Adipocyte (in vitro differentiated cells): ENCODE results near the gene PLA2G15.
A peak's percentile ranks its signal among the peaks of the same experiment; 100 is the strongest.

Experiments
- DNase-seq: peaks from one replicate; pipeline ENCODE4 v3.0.0-alpha.2; 2015; ENCODE audit warnings: low read depth
- H3K27me3 ChIP-seq: replicated peaks from 2 replicates; pipeline ENCODE4 v1.7.0; 2013; ENCODE audit warnings: mild to moderate bottlenecking, low read length, moderate library complexity; ENCODE audit not compliant: control insufficient read depth, insufficient read depth
- H3K36me3 ChIP-seq: 2 replicates; pipeline ENCODE4 v1.7.0; 2013; ENCODE audit warnings: low read length, mild to moderate bottlenecking, moderate library complexity; ENCODE audit not compliant: control insufficient read depth, insufficient read depth, severe bottlenecking
- H3K4me1 ChIP-seq: 2 replicates; pipeline ENCODE4 v1.7.0; 2013; ENCODE audit warnings: mild to moderate bottlenecking, low read length, moderate library complexity; ENCODE audit not compliant: control insufficient read depth, insufficient read depth
- H3K4me3 ChIP-seq: 2 replicates; pipeline ENCODE4 v1.7.0; 2013; ENCODE audit warnings: mild to moderate bottlenecking, low read length, moderate library complexity
- H3K9ac ChIP-seq: 2 replicates; pipeline ENCODE4 v1.7.0; 2013; ENCODE audit warnings: mild to moderate bottlenecking, low read length, moderate library complexity
- H3K9me3 ChIP-seq: 2 replicates; pipeline ENCODE4 v1.7.0; 2013; ENCODE audit warnings: mild to moderate bottlenecking, low read length, moderate library complexity; ENCODE audit not compliant: control insufficient read depth

The PLA2G15 gene

GRCh38 chr16:68242926-68243858 is 2.0 kb upstream of the PLA2G15 start:
- no peak for DNase-seq
- H3K4me3 ChIP-seq, result no peak overlapping the region
- peaks cover 23% of the 10 kb centered on the region for H3K4me1 ChIP-seq
- H3K27me3 ChIP-seq, result no peaks in the 10 kb centered on the region
- no peaks in the 10 kb centered on the region for H3K9me3 ChIP-seq
- H3K9ac ChIP-seq, result no peak overlapping the region
- H3K36me3 ChIP-seq, result no peaks in the 10 kb centered on the region

GRCh38 chr16:68244481-68244902 is 681 bp upstream of the PLA2G15 start:
- Histone ChIP-seq H3K36me3 (peaks cover 5% of the 10 kb centered on the region), H3K9ac (peak overlapping the region; percentile 92), H3K4me3 (peak overlapping the region; percentile 98), H3K27me3 (no peaks in the 10 kb centered on the region), H3K9me3 (no peaks in the 10 kb centered on the region), H3K4me1 (peaks cover 23% of the 10 kb centered on the region)
- DNase-seq, result no peak

- peaks cover 10% of the 10 kb centered on the region for H3K36me3 ChIP-seq
- peak overlapping the region; percentile 77 for H3K9ac ChIP-seq
- no peaks in the 10 kb centered on the region for H3K27me3 ChIP-seq
- peak overlapping the region; percentile 98 for H3K4me3 ChIP-seq
- no peaks in the 10 kb centered on the region for H3K9me3 ChIP-seq
- H3K4me1 ChIP-seq, result peaks cover 23% of the 10 kb centered on the region
- DNase-seq, result no peak
Measured at GRCh38 chr16:68246121-68246520, 948 bp downstream of the PLA2G15 start.

GRCh38 chr16:68246666-68247065 is 1.5 kb downstream of the PLA2G15 start:
- Histone ChIP-seq H3K27me3 (no peaks in the 10 kb centered on the region), H3K9me3 (no peaks in the 10 kb centered on the region), H3K4me3 (peak overlapping the region; percentile 98), H3K36me3 (peaks cover 10% of the 10 kb centered on the region), H3K4me1 (peaks cover 23% of the 10 kb centered on the region), H3K9ac (peak overlapping the region; percentile 77)
- DNase-seq, result no peak

GRCh38 chr16:68247400-68247799 is 2.2 kb downstream of the PLA2G15 start:
- H3K9ac ChIP-seq, result no peak overlapping the region
- peaks cover 23% of the 10 kb centered on the region for H3K4me1 ChIP-seq
- DNase-seq, result no peak
- H3K4me3 ChIP-seq, result no peak overlapping the region
- H3K9me3 ChIP-seq, result no peaks in the 10 kb centered on the region
- peaks cover 10% of the 10 kb centered on the region for H3K36me3 ChIP-seq
- H3K27me3 ChIP-seq, result no peaks in the 10 kb centered on the region

- DNase-seq, result no peak
- no peak overlapping the region for H3K4me3 ChIP-seq
- no peaks in the 10 kb centered on the region for H3K9me3 ChIP-seq
- H3K36me3 ChIP-seq, result peaks cover 14% of the 10 kb centered on the region
- H3K9ac ChIP-seq, result no peak overlapping the region
- H3K4me1 ChIP-seq, result peaks cover 23% of the 10 kb centered on the region
- no peaks in the 10 kb centered on the region for H3K27me3 ChIP-seq
Measured at GRCh38 chr16:68247932-68248331, 2.8 kb downstream of the PLA2G15 start.

GRCh38 chr16:68249371-68249770 is 4.2 kb downstream of the PLA2G15 start:
- DNase-seq, result no peak
- Histone ChIP-seq H3K9ac (no peak overlapping the region), H3K27me3 (no peaks in the 10 kb centered on the region), H3K36me3 (peaks cover 17% of the 10 kb centered on the region), H3K9me3 (no peaks in the 10 kb centered on the region), H3K4me3 (no peak overlapping the region), H3K4me1 (peaks cover 20% of the 10 kb centered on the region)

- no peak overlapping the region for H3K9ac ChIP-seq
- H3K36me3 ChIP-seq, result peaks cover 29% of the 10 kb centered on the region
- no peaks in the 10 kb centered on the region for H3K9me3 ChIP-seq
- H3K4me3 ChIP-seq, result no peak overlapping the region
- no peak for DNase-seq
- no peaks in the 10 kb centered on the region for H3K27me3 ChIP-seq
- peaks cover 13% of the 10 kb centered on the region for H3K4me1 ChIP-seq
Measured at GRCh38 chr16:68250951-68251350, 5.8 kb downstream of the PLA2G15 start.

- peaks cover 29% of the 10 kb centered on the region for H3K36me3 ChIP-seq
- H3K9ac ChIP-seq, result no peak overlapping the region
- no peaks in the 10 kb centered on the region for H3K27me3 ChIP-seq
- DNase-seq, result no peak
- H3K9me3 ChIP-seq, result no peaks in the 10 kb centered on the region
- no peak overlapping the region for H3K4me3 ChIP-seq
- peaks cover 4% of the 10 kb centered on the region for H3K4me1 ChIP-seq
Measured at GRCh38 chr16:68251832-68252231, 6.7 kb downstream of the PLA2G15 start.

- peaks cover 29% of the 10 kb centered on the region for H3K36me3 ChIP-seq
- no peak overlapping the region for H3K4me3 ChIP-seq
- H3K9me3 ChIP-seq, result no peaks in the 10 kb centered on the region
- no peak overlapping the region for H3K9ac ChIP-seq
- H3K4me1 ChIP-seq, result peaks cover 3% of the 10 kb centered on the region
- DNase-seq, result no peak
- H3K27me3 ChIP-seq, result no peaks in the 10 kb centered on the region
Measured at GRCh38 chr16:68252383-68252782, 7.2 kb downstream of the PLA2G15 start.

GRCh38 chr16:68253721-68254120 is 8.5 kb downstream of the PLA2G15 start:
- Histone ChIP-seq H3K36me3 (peaks cover 29% of the 10 kb centered on the region), H3K9ac (no peak overlapping the region), H3K4me3 (no peak overlapping the region), H3K4me1 (peaks cover 16% of the 10 kb centered on the region), H3K9me3 (no peaks in the 10 kb centered on the region), H3K27me3 (no peaks in the 10 kb centered on the region)
- no peak for DNase-seq
